ENCODE results near the gene NFKBIA.

GRCh38 chr14:35408026-35408425 is 3.5 kb upstream of the NFKBIA start:
- TF ChIP-seq CTCF (IDR thresholded peaks at IDR 0.05 in 8 of 11, conservative IDR thresholded peaks at IDR 0.05 in 3 of 11), result no peak
- no peak for TF ChIP-seq POLR2A (IDR thresholded peaks at IDR 0.05)
- TF ChIP-seq POLR2AphosphoS5 (IDR thresholded peaks at IDR 0.05), result no peak

All from spleen (tissue), 7 donors.